ENCODE data around the gene DIP2B.

The DIP2B gene

GRCh38 chr12:50569321-50569720 is 64.5 kb downstream of the DIP2B start:
- TF ChIP-seq, protein P1, sequence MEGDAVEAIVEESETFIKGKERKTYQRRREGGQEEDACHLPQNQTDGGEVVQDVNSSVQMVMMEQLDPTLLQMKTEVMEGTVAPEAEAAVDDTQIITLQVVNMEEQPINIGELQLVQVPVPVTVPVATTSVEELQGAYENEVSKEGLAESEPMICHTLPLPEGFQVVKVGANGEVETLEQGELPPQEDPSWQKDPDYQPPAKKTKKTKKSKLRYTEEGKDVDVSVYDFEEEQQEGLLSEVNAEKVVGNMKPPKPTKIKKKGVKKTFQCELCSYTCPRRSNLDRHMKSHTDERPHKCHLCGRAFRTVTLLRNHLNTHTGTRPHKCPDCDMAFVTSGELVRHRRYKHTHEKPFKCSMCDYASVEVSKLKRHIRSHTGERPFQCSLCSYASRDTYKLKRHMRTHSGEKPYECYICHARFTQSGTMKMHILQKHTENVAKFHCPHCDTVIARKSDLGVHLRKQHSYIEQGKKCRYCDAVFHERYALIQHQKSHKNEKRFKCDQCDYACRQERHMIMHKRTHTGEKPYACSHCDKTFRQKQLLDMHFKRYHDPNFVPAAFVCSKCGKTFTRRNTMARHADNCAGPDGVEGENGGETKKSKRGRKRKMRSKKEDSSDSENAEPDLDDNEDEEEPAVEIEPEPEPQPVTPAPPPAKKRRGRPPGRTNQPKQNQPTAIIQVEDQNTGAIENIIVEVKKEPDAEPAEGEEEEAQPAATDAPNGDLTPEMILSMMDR (IDR thresholded peaks at IDR 0.05; ENCODE audit: extremely low read depth, missing control alignments) = no peak
- DNase-seq (ENCODE audit: low spot score) = no peak

DNA sequence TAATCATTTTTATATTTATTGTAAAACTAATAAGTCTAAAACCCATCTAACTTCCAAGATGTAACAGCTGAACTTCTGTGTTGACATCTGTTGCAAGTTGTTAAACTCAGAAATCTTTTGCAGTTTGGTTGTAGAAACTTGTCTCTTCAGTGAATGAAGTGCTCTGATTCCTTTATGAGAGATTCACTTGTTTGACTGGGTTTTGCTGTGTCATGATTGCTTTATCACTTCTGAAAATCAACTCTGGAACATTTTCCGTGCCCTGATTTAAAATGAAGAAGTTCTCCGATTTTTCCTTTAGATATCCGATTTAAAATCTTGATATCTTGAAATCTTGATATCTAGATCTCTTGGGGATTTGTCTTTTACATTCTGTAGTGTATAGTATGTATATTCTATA is 65.1 kb downstream of the DIP2B start:
- TF ChIP-seq, protein P1 (IDR thresholded peaks at IDR 0.05; ENCODE audit: extremely low read depth, missing control alignments) = no peak
- DNase-seq (ENCODE audit: low spot score) = no peak

- no peak for DNase-seq (ENCODE audit: low spot score)
- TF ChIP-seq, protein P1 (IDR thresholded peaks at IDR 0.05; ENCODE audit: extremely low read depth, missing control alignments) = no peak
Measured at GRCh38 chr12:50571786-50572185, 67.0 kb downstream of the DIP2B start.

DNA sequence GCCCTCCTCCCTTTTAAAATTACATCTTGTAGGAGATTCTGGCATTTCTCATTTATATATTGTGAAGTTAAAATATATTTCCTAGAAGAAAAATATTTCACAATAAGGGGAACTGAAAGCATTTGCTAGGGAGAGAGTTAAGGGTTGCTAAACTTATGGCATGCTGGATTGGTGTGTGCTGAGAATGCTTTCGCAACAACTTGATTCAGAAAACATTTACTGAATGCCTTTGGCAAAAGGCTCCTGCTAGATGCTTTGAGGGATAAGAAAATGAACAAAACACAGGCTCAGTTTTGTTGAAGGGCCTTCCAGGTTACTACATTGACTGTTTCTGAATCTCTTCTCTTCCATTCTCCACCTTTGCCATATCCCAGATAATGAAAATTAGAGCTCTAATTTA is 67.5 kb downstream of the DIP2B start:
- DNase-seq (ENCODE audit: low spot score) = no peak
- TF ChIP-seq, protein P1 (IDR thresholded peaks at IDR 0.05; ENCODE audit: extremely low read depth, missing control alignments) = no peak

DNA sequence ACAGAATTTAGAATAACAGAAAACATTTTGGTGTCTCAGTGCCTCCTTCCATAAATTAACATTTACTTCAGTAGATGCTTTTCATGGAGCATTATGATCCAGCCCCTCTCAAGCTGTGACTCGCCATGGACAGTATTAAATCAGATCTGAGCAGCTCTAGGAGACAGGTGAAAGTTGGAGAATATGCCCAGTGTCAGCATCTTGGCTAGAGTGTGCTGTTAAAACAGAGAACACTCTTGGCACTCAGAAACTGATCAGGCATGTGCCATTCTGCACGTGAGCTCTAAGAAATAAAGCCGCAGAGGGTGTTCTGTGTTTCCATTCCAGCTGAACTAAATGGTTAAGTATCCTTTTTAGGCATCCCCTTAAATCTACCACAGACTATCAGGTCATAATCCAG is 68.0 kb downstream of the DIP2B start:
- TF ChIP-seq, protein P1 (IDR thresholded peaks at IDR 0.05; ENCODE audit: extremely low read depth, missing control alignments) = no peak
- DNase-seq (ENCODE audit: low spot score) = no peak

- no peak for DNase-seq (ENCODE audit: low spot score)
- TF ChIP-seq, protein P1 (IDR thresholded peaks at IDR 0.05; ENCODE audit: extremely low read depth, missing control alignments) = no peak
Measured at GRCh38 chr12:50573271-50573670, 68.5 kb downstream of the DIP2B start.

DNA sequence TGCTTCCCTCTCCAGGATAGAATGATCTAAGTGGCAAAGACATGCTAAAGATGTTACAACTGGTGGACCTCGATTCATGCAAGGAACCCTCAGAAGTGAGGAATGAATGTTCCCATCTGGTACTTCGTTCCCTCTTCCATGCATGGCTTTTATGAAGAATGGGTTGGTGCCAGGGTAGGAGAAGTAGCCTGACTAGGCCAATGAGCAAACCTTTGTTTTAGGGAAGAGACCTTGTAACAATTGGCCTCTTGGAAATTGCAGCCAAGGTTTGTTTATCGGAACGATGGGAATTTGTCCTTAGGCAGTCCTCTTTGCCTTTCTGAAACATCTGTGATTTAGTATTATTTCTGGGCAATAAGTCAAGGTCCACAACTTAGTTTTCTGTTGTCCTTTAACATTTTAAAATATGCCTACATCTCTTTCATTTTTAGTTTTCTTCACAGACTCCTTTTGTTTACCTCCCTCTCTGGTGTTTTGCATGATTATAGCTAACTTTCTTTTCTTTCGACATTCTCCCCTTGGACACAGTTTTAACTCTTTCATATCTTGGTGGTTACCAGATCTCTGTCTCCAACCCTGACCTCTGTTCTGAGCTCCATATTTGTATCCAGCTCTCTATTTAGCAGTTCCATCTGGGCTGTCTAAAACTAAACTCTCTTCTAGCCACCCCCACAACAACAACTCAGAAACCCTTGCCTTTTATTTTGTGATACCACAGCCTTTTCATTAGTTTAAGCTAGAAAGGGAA is 70.0 kb downstream of the DIP2B start:
- DNase-seq (ENCODE audit: low spot score) = no peak
- TF ChIP-seq, protein P1 (IDR thresholded peaks at IDR 0.05; ENCODE audit: extremely low read depth, missing control alignments) = no peak
